Fibroblast of skin of back (primary cell): ENCODE data around the gene IYD. TPM values are rescaled to one million over a fixed set of nuclear protein-coding genes. Genes with fewer than 3 reads are reported as not detected.

Experiments
- DNase-seq: peaks from one replicate; pipeline ENCODE4 v3.0.0-alpha.2; 2013
- polyA plus RNA-seq, 2 experiments: library from polyadenylated mRNA; unstranded; fragments of 120-200 nt; gene quantifications; one replicate each; pipeline ENCODE4 v1.2.1, GENCODE V29; 2013; ENCODE audit not compliant: insufficient read length in 2 of 2

IYD gene
- polyA plus RNA-seq (2013, experiment 1 of 2; ENCODE audit: insufficient read length) = not detected
- polyA plus RNA-seq (2013, experiment 2 of 2; ENCODE audit: insufficient read length) = not detected

GRCh38 chr6:150368762-150369161 lies at the start of gene IYD:
TSS of gene IYD (plus strand) at chr6:150369012. CDS start at chr6:150369032, 20 bp downstream.
- no peak for DNase-seq

- DNase-seq = no peak
Observed at GRCh38 chr6:150319924-150320323, 48.9 kb upstream of the IYD start.

GRCh38 chr6:150320442-150320841 lies 48.4 kb upstream of the IYD start:
- no peak for DNase-seq

- DNase-seq = no peak
Observed at GRCh38 chr6:150322466-150322871, 46.3 kb upstream of the IYD start.

- no peak for DNase-seq
Observed at GRCh38 chr6:150323205-150323604, 45.6 kb upstream of the IYD start.

DNA sequence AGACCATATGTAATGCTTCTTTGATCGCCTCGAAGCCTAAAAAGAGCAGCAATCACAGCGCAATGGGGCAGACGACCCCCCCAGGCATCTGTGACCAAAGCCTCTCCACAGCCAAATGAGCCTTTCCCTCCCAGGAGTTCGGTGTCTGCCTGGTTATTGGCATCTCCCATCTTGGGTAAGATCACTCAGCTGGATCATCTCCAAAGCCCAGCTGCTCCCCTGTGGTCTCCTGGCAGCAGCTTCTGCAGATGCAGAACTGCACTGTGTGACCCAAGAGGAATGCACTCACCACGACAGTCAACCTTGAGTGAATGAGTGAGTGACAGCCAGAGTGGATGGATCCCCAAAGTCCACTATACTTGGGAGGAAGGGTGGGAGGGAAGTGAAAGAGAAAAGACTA lies 44.8 kb upstream of the IYD start:
- DNase-seq = no peak

DNA sequence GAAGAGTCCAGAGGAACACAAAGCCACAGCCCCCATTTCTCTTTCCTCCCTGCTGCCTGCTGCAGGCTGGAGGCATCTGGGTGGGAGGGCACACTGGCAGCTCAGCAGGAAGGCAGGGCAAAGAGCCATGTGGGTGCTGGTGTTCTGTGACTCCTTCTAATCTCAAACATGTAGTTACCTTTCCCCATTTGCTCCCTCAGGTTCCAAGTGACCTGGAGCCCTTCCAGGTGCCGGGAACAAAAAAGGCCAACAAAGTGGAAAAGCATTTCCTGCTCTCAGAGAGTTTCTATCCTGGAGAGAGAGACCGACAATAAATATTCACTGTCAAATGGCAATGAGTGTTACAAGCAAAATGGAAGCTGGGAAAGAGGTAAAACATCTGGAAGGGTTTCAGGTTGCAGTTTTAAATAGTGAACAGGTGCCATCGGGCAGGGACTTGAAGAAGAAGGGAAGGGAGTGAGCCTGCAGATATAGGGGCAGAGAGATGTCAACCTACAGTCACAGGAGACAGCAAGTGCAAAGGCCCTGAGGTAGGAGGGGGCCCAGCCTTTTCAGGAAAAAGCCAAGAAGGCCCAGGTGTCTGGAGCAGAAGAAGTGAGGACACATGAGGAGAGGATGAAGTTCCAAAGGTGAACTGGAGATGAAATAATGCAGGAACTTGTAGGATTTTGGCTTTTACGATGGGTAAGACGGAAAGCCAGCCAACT lies 43.6 kb upstream of the IYD start:
- no peak for DNase-seq

DNA sequence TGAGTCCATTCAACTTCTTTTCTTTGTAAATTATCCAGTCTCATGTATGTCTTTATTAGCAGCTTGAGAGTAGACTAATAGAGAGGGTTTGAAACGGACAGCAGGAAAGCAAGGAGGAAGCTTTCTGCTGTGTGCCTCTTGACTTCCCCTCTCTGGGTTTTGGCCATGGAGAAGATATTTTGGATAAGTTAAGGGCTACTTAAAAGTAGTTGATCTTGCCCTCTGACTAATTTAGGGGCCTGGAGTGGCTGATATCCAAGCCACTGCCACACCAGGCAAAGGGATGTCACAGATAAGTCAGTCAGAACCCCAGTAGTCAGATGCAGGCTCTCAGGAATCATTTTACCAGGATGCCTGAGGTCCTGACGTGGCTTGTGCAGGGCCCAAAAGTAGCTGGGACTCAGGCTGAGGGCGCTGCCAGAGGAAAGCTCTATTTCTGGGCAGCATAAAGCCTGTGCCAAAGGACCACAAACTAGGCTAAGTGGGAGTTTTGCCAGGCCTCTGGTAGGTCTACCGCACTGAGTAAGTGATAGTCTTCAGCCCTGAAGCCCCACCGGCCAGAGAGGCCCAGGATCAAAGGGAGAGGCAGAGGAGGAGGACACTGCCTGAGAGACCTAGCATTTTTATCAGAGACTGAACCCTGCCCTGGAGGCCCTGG lies 41.6 kb upstream of the IYD start:
- DNase-seq = no peak

GRCh38 chr6:150328744-150329405 lies 39.9 kb upstream of the IYD start:
- DNase-seq = no peak

DNA sequence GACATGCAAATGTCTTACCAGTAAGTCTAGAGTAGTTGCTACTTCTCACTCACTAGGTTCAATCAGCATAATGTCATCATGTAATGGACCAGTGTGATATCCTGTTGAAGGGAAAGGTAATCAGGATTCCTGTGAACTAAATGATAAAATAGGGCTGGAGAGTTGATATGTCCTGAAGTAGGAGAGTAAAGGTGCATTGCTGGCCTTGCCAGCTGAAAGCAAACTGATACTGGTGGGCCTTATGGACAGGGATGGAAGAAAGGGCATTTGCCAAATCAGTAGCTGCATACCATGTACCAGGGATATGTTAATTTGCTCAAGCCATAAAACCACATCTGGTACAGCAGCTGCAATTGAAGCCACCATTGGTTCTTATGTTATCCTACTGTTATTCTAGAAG lies 37.5 kb upstream of the IYD start:
- DNase-seq = no peak

DNA sequence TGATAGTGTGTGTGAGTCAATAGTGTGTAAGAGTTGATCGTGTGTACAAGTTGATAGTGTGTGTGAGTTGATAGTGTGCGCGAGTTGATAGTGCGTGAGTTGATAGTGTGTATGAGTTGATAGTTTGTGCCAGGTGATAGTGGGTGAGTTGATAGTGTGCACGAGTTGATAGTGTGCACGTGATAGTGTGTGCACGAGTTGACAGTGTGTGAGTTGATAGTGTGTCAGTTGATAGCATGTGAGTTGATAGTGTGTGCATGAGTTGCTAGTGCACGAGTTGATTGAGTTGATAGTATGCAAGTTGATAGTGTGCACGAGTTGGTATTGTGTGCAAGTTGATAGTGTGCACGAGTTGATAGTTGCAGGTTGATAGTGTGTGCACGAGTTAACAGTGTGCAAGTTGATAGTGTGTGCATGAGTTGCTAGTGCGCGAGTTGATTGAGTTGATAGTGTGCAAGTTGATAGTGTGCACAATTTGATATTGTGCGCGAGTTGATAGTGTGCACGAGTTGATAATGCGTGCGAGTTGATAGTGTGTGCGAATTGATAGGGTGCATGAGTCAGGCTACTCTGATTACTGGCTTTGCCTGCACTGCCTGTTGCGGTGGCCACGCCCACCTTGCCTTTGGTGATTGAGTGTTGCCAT lies 35.8 kb upstream of the IYD start:
- DNase-seq = no peak

DNA sequence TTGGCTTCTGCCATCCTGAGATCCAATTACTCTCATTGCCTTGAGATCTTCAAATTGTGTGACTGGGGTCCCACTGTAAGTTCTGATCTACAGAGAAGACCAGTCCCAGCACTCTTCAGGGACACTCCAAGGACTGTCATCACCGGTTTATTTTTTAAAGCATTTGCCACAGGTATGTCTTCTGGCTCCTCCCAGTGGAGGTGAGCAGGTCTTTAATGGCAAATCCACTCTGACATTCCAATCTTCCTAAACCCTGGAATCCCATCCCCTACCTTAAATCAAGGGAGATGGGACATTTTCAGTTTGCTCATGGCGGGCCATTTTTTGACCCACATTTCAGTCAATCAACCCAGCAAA lies 35.2 kb upstream of the IYD start:
- DNase-seq = no peak

DNA sequence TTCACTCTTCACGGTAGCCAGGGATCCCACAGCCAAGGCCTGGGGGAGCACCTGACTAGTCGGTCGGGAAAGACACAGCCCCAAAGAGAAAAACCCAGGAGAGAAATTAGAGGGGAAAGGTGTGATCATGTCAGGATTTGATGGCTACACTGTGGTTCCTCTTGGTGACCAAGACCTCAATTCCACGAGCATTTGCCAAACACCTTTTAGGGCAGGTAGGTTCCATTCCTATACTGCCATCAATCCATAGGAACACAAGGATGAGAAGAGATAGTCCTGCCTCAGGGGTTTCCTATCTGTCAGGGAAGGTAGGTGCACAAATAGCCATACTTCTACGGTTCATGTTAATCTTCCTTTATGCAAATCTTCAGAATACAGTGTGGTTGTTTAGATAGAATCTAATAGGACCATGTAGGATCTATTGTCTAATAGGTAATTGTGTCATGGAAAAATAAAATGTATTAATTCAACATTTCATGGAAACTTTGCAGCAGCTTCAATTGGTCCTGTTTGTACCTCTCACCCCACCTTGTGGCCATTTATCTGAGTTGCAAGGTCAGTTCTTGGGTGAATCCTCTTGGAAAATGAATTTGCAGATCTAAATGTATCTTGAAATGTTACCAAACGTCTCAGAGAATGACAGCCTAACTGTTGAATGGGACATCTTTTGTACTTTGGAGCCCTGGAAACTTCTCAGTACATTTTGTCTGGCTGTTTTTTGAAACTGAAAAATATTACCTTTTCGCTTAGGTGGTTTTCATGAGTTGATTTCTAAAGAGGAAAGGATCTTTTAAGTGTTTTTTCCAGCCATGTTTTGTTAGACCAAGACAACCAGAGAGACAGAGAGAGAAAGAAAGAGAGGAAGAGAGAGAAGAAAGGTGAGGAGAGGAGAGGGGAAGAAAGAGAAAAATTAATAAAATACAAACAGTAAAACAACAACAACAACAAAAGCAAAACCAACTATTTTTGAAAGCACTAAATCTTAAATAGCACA lies 33.7 kb upstream of the IYD start:
- peak; percentile 69 for DNase-seq

DNA sequence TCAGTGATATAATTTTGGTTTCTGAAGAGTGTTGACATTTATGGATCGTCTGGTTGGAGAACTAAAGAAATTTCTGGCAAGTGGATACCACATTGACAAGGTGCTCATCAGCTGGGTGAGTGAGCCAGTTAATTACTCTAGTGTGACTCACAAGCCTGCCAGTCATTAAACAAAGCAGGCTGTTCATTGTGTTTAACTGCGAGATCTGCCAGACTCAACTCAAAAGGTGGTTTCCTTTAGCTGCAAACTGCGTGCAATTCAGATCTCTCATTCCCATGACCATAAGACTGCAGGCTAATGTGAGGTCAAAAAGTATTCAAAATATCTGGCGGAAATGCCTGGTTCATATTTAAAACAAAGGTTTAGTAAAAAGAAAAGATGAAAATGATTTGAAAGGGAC lies 32.5 kb upstream of the IYD start:
- DNase-seq = peak; percentile 42

DNA sequence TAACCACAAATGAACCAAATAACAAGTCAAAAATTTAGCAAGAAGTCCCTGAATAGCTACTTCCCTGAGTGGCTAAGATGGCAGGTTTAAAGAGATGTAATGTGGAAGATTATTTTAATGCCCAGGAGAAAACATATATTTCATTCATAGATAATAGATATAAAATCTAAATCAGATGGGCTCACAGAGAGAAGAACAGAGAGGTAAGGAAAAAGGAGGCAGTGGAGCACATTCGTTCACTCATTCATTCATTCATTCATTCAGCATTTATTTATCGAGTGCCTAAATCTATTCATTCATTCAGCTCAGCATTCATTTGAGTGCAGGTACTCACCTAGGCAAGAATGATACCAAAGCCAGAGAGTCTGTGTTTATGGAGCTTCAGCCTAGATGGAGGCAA lies 32.1 kb upstream of the IYD start:
- DNase-seq = no peak

- DNase-seq = no peak
Observed at GRCh38 chr6:150342126-150342525, 26.7 kb upstream of the IYD start.

- peak; percentile 14 for DNase-seq
Observed at GRCh38 chr6:150343434-150343833, 25.4 kb upstream of the IYD start.

- peak; percentile 54 for DNase-seq
Observed at GRCh38 chr6:150345781-150346180, 23.0 kb upstream of the IYD start.

GRCh38 chr6:150346346-150346745 lies 22.5 kb upstream of the IYD start:
- DNase-seq = no peak

DNA sequence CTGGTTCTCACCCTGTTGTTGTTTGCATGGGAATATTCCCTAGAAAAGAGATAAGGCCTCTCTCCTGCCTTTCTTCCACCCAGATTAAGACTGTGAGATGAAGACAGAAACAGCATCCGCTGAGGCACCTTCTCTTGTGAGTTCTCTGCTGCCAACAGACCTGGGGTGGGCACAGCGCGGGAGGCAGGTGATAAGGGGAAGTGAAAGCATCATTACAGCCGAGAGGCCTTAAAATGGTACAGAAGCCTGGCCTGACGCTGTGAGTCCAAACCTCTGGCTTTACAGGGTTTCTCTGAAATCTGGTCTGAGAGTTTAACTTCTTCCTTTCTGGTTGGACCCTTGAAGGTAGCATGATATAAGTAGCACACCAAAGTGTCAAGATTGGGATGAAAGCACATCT lies 21.0 kb upstream of the IYD start:
- DNase-seq = no peak

DNA sequence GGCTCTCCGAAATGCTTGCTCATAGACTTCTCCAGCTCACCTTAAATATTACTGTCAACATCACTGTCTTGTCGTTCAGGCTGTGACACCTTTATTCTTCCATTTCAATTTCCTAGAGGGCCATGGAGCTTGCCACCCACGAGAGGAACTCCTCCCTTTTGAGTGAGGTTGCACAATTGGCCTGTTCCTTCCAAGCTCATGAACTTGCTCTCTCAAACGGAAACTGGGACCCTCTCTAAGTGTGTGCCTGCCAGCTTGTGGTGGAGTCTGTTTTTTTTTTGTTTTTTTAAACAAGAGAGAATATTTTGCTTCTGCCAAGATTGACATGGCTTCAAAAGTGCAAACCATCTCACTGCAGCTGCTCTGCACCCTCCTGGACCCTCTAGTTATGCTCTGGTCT lies 19.3 kb upstream of the IYD start:
- no peak for DNase-seq
